VCaP (cell line): ENCODE results near the gene CCR9.

Experiments
- H3K27ac ChIP-seq: fragments of 450-650 bp; 2 replicates; pipeline ENCODE4 v1.5.1; 2017
- CTCF ChIP-seq: fragments of 450-650 bp; conservative IDR thresholded peaks from 2 replicates; pipeline ENCODE4 v1.5.1; 2017; ENCODE audit warnings: mild to moderate bottlenecking, moderate library complexity

CCR9 gene

GRCh38 chr3:45932112-45932511 lies 45.8 kb downstream of the CCR9 start:
- H3K27ac ChIP-seq: no peak overlapping the region
- no peak for TF ChIP-seq CTCF

GRCh38 chr3:45933591-45933990 lies 47.2 kb downstream of the CCR9 start:
- TF ChIP-seq CTCF: no peak
- no peak overlapping the region for H3K27ac ChIP-seq

GRCh38 chr3:45936261-45936660 lies 49.9 kb downstream of the CCR9 start:
- no peak for TF ChIP-seq CTCF
- no peak overlapping the region; the same call in 1 of the 2 replicates for H3K27ac ChIP-seq

- peak overlapping the region; percentile 8; the same call in 1 of the 2 replicates for H3K27ac ChIP-seq
- TF ChIP-seq CTCF: peak; percentile 54; the same call in 1 of the 2 replicates
These were observed 51.1 kb downstream of the CCR9 start for GRCh38 chr3:45937206-45938042.

- no peak for TF ChIP-seq CTCF
- H3K27ac ChIP-seq: peak overlapping the region; percentile 8; the same call in 1 of the 2 replicates
These were observed 51.7 kb downstream of the CCR9 start for GRCh38 chr3:45938043-45938435.

GRCh38 chr3:45938864-45939263 lies 52.5 kb downstream of the CCR9 start:
- H3K27ac ChIP-seq: peak overlapping the region; percentile 93
- TF ChIP-seq CTCF: peak; percentile 95

GRCh38 chr3:45939341-45939771 lies 53.0 kb downstream of the CCR9 start:
- TF ChIP-seq CTCF: no peak
- peak overlapping the region; percentile 93 for H3K27ac ChIP-seq
